GM23338 (cell line): ENCODE measurements around the gene ZNF664. TPM values are rescaled to one million over a fixed set of nuclear protein-coding genes. Genes with fewer than 3 reads are reported as not detected.

ENCODE experiments used
- ATAC-seq: fragments of 200-7000 bp; cut with Tn5 transposase; 3 replicates; pipeline ENCODE4 v1.9.1; 2020
- DNase-seq: peaks from one replicate; pipeline ENCODE4 v3.0.0-alpha.2; 2015; ENCODE audit warnings: low spot score
- H2AFZ ChIP-seq: fragments of 200-600 bp; sonication (generic); 2 replicates; pipeline ENCODE4 v1.8.0; 2016; ENCODE audit warnings: antibody characterized with exemption, mild to moderate bottlenecking, moderate library complexity
- H3F3A ChIP-seq: fragments of 200-600 bp; sonication (generic); replicated peaks from 2 replicates; pipeline ENCODE4 v1.8.0; 2017; ENCODE audit warnings: antibody characterized with exemption, mixed run types, low read depth
- H3K27ac ChIP-seq: fragments of 200-600 bp; sonication (generic); 2 replicates; pipeline ENCODE4 v1.6.1; 2016; ENCODE audit warnings: low read depth
- H3K27me3 ChIP-seq: fragments of 200-600 bp; sonication (generic); 2 replicates; pipeline ENCODE4 v1.8.0; 2016; ENCODE audit warnings: mild to moderate bottlenecking, mixed run types, moderate library complexity; ENCODE audit not compliant: insufficient read depth
- H3K36me3 ChIP-seq: fragments of 200-600 bp; sonication (generic); 2 replicates; pipeline ENCODE4 v1.8.0; 2016; ENCODE audit warnings: mild to moderate bottlenecking; ENCODE audit not compliant: insufficient read depth
- H3K4me1 ChIP-seq: fragments of 200-600 bp; sonication (generic); 2 replicates; pipeline ENCODE4 v1.8.0; 2016; ENCODE audit warnings: mild to moderate bottlenecking, moderate library complexity; ENCODE audit not compliant: insufficient read depth
- H3K4me2 ChIP-seq: fragments of 200-600 bp; sonication (generic); 2 replicates; pipeline ENCODE4 v1.7.1; 2017; ENCODE audit warnings: mixed run types
- H3K4me3 ChIP-seq: fragments of 200-600 bp; sonication (generic); 2 replicates; pipeline ENCODE4 v1.6.1; 2016; ENCODE audit warnings: mixed run types
- H3K79me2 ChIP-seq: fragments of 200-600 bp; sonication (generic); replicated peaks from 2 replicates; pipeline ENCODE4 v1.8.0; 2017; ENCODE audit warnings: mild to moderate bottlenecking; ENCODE audit not compliant: insufficient read depth
- H3K9me2 ChIP-seq: fragments of 200-600 bp; sonication (generic); 2 replicates; pipeline ENCODE4 v1.8.0; 2017; ENCODE audit not compliant: insufficient read depth
- H4K20me1 ChIP-seq: fragments of 200-600 bp; sonication (generic); replicated peaks from 2 replicates; pipeline ENCODE4 v1.8.0; 2017; ENCODE audit warnings: mild to moderate bottlenecking; ENCODE audit not compliant: insufficient read depth
- H3K27ac Mint-ChIP-seq: 2 replicates; pipeline ENCODE4 v1.8.0; 2020; ENCODE audit warnings: inconsistent platforms, mild to moderate bottlenecking, moderate library complexity, mixed read lengths
- H3K27me3 Mint-ChIP-seq: 3 replicates; pipeline ENCODE4 v1.8.0; 2022; ENCODE audit warnings: low read depth, mild to moderate bottlenecking, moderate library complexity, mixed read lengths, inconsistent platforms; ENCODE audit not compliant: insufficient read depth, poor library complexity
- H3K36me3 Mint-ChIP-seq: 3 replicates; pipeline ENCODE4 v1.8.0; 2021; ENCODE audit warnings: low read depth, mild to moderate bottlenecking, inconsistent platforms, moderate library complexity, mixed read lengths
- H3K4me1 Mint-ChIP-seq: 3 replicates; pipeline ENCODE4 v1.8.0; 2020; ENCODE audit warnings: mild to moderate bottlenecking, inconsistent platforms, mixed read lengths
- H3K4me3 Mint-ChIP-seq: 3 replicates; pipeline ENCODE4 v1.8.0; 2021; ENCODE audit warnings: moderate library complexity, mild to moderate bottlenecking, inconsistent platforms, mixed read lengths
- H3K9me3 Mint-ChIP-seq: 3 replicates; pipeline ENCODE4 v1.8.0; 2020; ENCODE audit warnings: moderate library complexity, mild to moderate bottlenecking, inconsistent platforms, mixed read lengths
- CREB1 ChIP-seq: fragments of 250-450 bp; sonication (Bioruptor Pico); IDR thresholded peaks from 2 replicates; pipeline ENCODE4 v1.5.0; 2020; ENCODE audit warnings: low read depth, mild to moderate bottlenecking, moderate library complexity
- CTCF ChIP-seq, 2 experiments: fragments of 200-600 bp in 1 of 2; sonication (generic) in 1 of 2; conservative IDR thresholded peaks; 2 replicates each; pipeline versions ENCODE4 v1.5.1 to v1.6.1; 2016 to 2017; ENCODE audit warnings: antibody characterized with exemption in 2 of 2, low read depth in 2 of 2, mild to moderate bottlenecking in 2 of 2, moderate library complexity in 1 of 2
- ETS1 ChIP-seq: IDR thresholded peaks from 2 replicates; pipeline ENCODE4 v1.6.1; 2016; ENCODE audit warnings: antibody characterized with exemption
- EZH2 ChIP-seq: fragments of 200-600 bp; sonication (generic); IDR thresholded peaks from one replicate; pipeline ENCODE4 v1.8.0; 2017; ENCODE audit warnings: antibody characterized with exemption, mild to moderate bottlenecking, low read depth; ENCODE audit not compliant: unreplicated experiment
- EZH2phosphoT487 ChIP-seq: fragments of 200-600 bp; sonication (generic); IDR thresholded peaks from one replicate; pipeline ENCODE4 v1.8.1; 2018; ENCODE audit warnings: antibody characterized with exemption; ENCODE audit not compliant: unreplicated experiment
- JUNB ChIP-seq: IDR thresholded peaks from one replicate; pipeline ENCODE4 v1.6.1; 2016; ENCODE audit warnings: antibody characterized with exemption; ENCODE audit not compliant: unreplicated experiment
- NANOG ChIP-seq: IDR thresholded peaks from 2 replicates; pipeline ENCODE4 v1.6.1; 2016; ENCODE audit warnings: antibody characterized with exemption, borderline replicate concordance
- POLR2AphosphoS5 ChIP-seq: IDR thresholded peaks from 2 replicates; pipeline ENCODE4 v1.6.1; 2016; ENCODE audit warnings: antibody characterized with exemption, low read depth
- REST ChIP-seq: IDR thresholded peaks from one replicate; pipeline ENCODE4 v1.6.1; 2018; ENCODE audit warnings: antibody characterized with exemption; ENCODE audit not compliant: unreplicated experiment
- STAT1 ChIP-seq: IDR thresholded peaks from one replicate; pipeline ENCODE4 v1.6.1; 2016; ENCODE audit warnings: antibody characterized with exemption; ENCODE audit not compliant: unreplicated experiment
- ZNF114 ChIP-seq: fragments of 250-450 bp; sonication (Bioruptor Pico); IDR thresholded peaks from 2 replicates; pipeline ENCODE4 v1.5.0; 2020; ENCODE audit warnings: mild to moderate bottlenecking, moderate library complexity
- ZNF331 ChIP-seq: fragments of 250-450 bp; sonication (Bioruptor Pico); IDR thresholded peaks from 2 replicates; pipeline ENCODE4 v1.5.0; 2020; ENCODE audit warnings: low read depth, mild to moderate bottlenecking, moderate library complexity
- ZNF462 ChIP-seq: fragments of 250-450 bp; sonication (Bioruptor Pico); IDR thresholded peaks from 2 replicates; pipeline ENCODE4 v1.5.0; 2020; ENCODE audit warnings: mild to moderate bottlenecking, moderate library complexity
- polyA plus RNA-seq: library from polyadenylated mRNA; unstranded; fragments of >200 nt; fragmentation: Nextera tagmentation; extraction: Ambion mirVana; gene quantifications from 2 replicates; pipeline ENCODE4 v1.2.1, GENCODE V29; 2016
- total RNA-seq: library from RNA; depleted of rRNA; stranded (reverse); fragments of >200 nt; shearing (Covaris generic); gene quantifications from 2 replicates; pipeline ENCODE4 v1.2.3, GENCODE V29; 2014

ZNF664 gene
- total and polyA plus RNA-seq, 2 experiments from 2014 or later: 8.1 to 35.2 TPM

GRCh38 chr12:124049451-124050094, 76.6 kb downstream of the ZNF664 start:
- H3K27ac ChIP-seq: no peak overlapping the region
- Mint-ChIP-seq H3K36me3 (peaks cover 26% of the 10 kb centered on the region), H3K4me1 (peaks cover 15% of the 10 kb centered on the region), H3K4me3 (no peak overlapping the region), H3K9me3 (peaks cover 32% of the 10 kb centered on the region), H3K27ac (no peak overlapping the region), H3K27me3 (peaks cover 13% of the 10 kb centered on the region)
- H4K20me1 ChIP-seq: no peaks in the 10 kb centered on the region
- no peaks in the 10 kb centered on the region for H3K27me3 ChIP-seq
- no peak for TF ChIP-seq EZH2
- TF ChIP-seq ZNF331 (CRISPR knock-in tag): no peak
- no peak for TF ChIP-seq CTCF (conservative IDR thresholded peaks at IDR 0.05; ENCODE audit: low read depth in 2 of 2)
- no peak for TF ChIP-seq ZNF462 (CRISPR knock-in tag)
- TF ChIP-seq NANOG: no peak
- TF ChIP-seq JUNB: no peak
- TF ChIP-seq STAT1: no peak
- no peak for TF ChIP-seq ETS1
- no peak for TF ChIP-seq REST
- TF ChIP-seq CREB1: no peak
- TF ChIP-seq EZH2phosphoT487: no peak
- no peak for TF ChIP-seq ZNF114 (CRISPR knock-in tag)
- TF ChIP-seq POLR2AphosphoS5: no peak
- peaks cover 13% of the 10 kb centered on the region; the same call in 1 of the 2 replicates for H3K4me1 ChIP-seq
- DNase-seq (no peak), ATAC-seq (no peak)
- H3K4me3 ChIP-seq: no peak overlapping the region
- no peak overlapping the region for H2AFZ ChIP-seq
- H3K9me2 ChIP-seq: no peaks in the 10 kb centered on the region
- 0 out of 2 replicates have a peak, but pooled peaks cover 6% of the 10 kb centered on the region for H3F3A ChIP-seq
- H3K36me3 ChIP-seq: peaks cover 8% of the 10 kb centered on the region; the same call in 1 of the 2 replicates
- no peaks in the 10 kb centered on the region for H3K79me2 ChIP-seq
- no peak overlapping the region for H3K4me2 ChIP-seq
